T1000 (cell line): ENCODE data around the gene IFFO2.
"Not testable (repeated sequence)": the region's sequence is repeated elsewhere in the genome, so short reads cannot be mapped to it uniquely, and the experiment has no call there.

Experiments used
- DNase-seq: peaks from one replicate; lab custom pipeline; 2025; ENCODE audit warnings: mixed read lengths; lab: John Stamatoyannopoulos, UW

Gene IFFO2

DNA sequence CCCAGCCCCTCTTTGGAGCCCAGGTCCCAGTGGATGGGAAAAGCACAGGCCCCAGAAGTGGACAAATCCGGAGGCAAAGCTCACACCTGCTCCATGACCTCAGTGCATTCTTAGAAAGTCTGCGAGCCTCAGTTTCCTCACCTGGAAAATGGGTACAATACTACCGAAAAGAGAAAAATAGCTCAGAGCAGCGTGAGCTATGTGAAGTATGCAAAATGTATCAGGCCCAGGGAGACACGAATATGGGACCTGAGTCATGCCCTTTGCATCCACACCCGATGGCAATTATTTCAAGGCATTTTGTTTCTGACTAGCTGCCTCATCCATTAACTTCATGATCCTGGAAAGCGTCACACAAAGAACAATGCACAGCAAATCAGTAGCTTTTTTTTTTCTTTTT is 63.4 kb downstream of the IFFO2 start:
- DNase-seq: no peak

DNA sequence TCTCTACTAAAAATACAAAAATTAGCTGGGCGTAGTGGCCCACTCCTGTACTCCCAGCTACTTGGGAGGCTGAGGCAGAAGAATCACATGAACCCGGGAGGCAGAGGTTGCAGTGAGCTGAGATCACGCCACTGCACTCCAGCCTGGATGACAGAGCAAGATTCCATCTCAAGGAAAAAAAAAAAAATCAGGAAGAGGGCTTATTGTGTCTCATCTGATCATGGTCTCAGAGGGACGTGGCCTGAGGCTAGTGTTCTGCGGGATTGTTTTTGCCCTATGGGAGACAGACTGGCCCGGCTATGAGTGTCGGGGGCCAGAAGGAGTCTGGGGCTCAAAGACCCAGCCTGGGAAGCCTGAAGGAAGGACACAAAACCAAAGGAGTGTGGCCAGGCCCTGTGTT is 64.6 kb downstream of the IFFO2 start:
- DNase-seq: not testable (repeated sequence)

DNA sequence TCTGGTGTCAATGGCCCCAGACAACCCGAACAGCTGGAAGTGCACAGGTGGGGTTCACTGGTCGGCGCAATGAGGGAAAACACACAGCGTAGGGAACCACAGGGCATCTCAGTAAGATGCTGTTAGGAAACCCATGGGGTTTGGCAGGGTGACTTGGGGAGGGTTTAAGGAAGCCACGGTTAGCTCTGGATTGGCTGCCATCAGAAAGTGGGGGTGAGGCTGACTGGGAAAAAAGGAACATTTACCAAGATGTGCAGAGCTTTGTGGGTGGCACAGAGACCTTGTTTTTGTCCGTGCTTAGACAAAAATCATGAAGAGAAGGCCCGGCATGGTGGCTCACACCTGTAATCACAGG is 65.1 kb downstream of the IFFO2 start:
- no peak for DNase-seq

DNA sequence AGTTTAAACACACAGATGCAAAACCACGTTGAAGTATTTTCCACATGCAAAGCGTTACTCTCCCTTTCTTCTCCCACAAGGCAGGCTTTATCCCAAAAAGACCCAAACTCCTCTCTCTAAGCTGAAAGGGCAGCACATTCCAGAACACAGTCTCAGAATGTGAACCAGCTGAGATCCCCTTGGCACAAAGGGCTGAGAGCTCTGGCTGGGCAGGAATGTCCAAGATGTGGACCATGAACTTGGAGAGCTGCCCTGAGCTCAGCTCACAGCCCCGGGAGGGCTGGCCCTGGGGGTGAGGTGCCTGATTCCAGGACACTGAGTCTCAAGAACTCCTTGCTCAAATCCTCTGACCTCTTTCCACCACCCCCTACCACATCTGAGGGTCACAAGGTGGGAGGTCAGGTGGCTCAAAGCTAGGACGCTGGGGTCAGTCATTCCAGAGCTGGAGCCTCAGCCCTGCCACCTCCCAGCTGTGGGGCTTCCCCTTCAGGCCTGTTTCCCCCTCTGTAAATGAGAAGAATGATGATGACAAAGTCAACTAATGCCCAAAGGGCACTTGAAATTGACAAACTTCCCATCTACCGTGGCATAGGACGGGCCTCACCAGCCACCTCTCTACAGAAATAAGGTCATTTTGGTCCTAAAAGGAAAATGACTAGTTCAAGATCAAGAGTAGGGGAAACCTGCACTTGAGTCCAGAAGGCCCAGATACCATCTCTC is 65.6 kb downstream of the IFFO2 start:
- DNase-seq: no peak

DNA sequence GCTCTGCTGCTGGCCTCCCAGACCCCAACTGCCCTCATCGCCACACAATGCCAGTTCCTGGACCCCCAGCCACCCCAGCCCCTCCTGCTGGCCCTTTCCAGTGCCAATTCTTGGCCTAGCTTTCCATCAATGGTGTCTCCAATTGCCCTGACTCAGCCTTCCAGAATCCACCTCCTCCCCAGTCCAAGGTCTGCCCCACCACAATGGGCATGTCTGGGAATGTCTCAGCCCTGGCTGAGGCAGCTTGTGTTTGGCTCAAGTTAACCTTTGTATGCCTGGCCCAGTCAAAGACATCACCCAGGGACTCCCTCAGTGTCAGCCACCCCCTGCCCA is 70.5 kb downstream of the IFFO2 start:
- no peak for DNase-seq

DNA sequence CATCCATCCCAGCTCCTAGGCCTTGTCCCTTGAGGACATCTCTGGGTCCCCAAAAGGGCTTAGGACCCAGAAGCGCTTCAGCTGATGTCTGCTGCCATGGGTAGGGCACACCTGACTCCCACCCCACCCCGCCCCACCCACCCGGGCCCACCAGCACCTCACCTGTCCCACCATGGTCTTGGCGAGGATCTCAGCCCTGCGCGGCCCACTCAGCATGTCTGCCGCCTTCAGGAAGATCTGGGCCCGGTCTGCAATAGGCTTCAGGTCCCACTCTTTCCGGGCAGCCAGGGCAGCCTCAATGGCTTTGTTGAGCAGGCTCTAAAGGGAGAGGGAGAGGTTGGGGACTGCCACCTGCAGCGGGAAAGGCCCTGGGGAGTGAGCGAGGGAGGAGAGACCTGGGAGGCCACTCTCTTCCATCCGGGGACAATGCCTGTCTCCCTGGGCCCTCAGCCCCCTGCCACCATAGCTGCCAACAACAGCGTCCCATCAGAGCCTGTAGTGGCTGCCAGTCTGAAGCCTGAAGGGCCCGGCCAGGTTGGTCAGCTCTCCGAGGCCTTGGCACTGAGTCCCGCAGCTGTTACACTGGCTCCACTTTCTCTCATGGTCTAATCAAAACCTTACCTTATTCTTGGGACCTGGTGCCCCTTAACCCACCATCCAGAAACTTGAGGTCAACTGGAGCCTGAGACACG is 71.0 kb downstream of the IFFO2 start:
- no peak for DNase-seq

DNA sequence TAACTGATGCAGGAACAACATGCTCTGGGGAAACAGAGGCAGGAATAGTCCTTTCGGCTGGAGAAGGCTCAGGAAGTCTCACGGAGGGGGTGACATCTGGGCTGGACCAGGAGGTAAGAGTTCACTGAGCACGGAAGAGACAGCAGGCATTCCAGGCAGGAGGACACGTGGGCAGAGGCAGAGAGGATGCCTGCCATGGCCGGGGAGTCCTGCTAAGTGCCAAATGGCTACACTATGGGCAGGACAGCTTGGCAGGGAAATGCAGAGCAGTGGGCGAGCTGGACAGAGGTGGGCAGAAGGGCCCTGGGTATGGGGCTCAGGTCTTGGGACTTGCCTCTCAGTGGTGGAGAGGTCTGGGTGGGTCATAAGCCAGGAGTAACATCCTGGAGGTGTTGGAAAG is 71.7 kb downstream of the IFFO2 start:
- DNase-seq: no peak

DNA sequence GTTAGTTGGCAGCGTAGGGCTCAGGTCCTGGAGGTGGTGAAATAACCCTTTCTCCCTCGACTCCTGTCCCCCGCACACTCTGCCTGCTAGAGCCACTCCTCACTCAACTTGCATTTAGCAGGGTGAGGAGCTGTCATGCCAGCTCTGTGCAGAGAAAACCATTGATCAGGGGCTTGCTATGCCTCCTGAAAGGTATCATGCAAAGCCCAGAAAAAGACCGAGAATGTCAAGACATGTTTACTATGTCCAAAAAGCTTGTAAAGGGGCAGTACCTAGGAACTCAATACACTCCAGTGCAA is 72.1 kb downstream of the IFFO2 start:
- DNase-seq: no peak

DNA sequence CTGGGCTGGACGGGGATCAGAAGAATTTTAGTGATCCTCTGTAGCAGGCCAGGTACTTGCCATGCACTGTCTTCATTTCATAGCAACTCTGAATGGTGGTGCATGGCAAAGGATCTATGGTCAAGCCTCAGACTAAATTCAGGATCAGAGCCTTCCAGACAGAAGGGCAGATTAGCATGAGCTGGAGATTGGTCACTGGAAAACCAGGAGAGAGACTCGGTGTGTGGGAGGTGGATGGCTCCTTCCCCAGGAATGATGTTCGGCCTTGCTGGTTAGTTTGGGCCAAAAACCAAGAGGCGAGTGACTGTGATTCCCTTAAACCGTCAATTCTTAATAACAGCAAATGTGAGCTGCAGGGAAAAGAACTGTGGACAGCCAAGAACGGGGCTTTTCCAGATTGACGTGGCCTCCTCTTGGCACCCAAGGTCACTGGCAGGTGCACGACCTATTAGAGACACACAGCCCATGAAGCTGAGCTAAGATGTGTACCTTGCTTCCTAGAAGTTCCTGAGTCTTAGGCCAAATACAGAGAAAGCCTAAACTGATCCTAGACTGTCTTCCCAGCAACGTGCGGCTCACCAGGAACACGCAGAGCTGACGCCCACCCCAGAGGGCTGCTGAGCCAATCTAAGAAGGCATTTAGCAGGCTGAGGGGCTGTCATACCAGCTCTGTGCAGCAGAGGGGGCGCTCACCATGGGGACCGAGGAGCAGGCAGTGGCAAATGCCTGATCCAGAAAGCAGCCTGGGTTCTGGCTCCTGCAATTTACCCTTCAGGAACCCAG is 72.6 kb downstream of the IFFO2 start:
- DNase-seq: peak; percentile 63

DNA sequence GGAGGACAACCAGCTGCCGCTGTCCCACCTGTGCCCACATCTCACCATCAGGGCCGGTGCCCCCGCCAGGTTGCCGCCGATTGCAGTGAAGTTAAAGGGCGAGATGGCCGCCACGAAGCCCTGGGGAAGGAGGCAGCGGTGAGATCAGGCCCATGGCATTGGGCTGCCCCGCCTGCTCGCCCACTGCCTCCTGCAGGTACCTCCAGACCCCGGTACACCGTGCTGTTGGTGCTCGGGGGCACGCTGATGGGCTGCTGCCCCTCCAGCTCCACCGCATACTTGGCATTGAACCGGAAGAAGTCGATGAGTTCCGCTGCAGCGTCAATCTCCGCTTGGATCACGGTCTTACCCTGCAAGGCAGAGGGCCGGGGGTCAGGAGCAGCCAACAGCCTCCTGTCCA is 73.4 kb downstream of the IFFO2 start:
- no peak for DNase-seq

DNA sequence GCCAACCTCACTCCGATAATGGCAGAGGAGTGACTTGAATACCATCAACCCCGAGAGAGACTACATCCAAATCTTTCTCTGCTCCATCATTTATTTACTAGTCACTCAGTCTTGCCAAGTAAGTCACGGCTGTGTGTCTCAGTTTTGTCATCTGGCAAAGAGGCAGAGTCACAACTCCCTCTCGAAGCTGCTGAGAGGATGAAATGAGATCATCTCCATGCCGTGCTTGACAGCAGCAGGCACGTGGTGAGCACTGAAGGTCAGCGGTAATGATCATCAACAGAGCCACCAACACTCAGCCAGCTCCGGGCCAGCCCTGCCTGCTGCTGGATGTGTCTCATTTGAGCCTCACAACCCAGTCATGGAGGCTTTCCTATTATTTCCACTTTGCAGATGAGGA is 74.0 kb downstream of the IFFO2 start:
- DNase-seq: no peak

DNA sequence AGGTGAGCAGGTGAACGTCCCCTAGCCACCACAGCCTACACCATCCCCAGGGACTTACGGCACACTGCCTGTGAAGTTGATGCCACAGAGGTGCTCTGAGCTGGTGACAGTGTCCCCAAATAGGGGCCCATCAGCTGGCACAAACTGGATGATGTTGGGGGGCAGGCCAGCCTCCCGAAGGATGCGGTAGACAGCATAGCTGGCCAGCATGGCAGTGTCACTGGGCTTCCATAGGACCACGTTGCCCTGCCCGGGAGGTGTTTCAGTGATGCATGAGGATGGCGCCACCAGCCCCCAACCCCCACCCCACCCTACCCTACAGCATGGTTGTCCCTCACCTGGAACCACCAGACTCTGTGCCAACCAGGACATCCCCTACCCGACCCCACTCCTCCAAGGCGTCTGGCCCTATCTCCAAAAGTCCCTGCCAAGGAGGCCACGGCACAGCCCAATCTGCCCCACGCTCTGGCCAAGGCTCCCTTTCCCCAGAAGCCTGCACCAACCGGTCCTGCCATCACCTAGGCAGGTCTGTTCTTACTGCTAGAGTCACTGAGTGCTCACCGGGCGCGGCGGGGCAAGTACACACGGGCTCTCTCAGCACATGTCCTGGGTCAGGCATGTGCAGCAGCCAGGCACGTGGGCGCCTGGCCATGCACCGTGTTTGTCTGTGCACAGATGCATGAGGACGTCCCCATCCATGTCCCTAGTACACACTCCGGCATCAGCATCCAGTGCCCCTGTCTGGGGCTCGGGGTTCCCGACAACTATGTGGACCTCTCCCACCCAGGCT is 74.6 kb downstream of the IFFO2 start:
- DNase-seq: no peak

DNA sequence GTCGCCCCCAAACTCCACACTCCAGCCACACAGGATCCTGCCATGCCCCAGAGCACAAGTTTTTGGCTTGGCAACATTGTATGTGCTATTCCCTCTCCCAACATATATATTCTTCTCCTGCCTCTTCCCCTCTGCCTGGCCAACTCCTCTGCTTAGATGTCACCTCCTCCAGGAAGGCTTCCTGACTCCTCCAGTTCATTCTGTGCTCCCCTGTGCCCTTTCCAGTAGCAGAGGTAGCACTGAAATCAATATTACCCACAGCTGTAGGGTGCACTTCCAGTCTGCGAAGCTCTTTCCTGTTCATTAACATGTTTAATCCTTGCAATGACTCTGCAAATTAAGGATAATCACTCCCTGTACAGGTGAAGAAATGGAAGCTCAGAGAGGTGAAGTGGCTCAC is 75.3 kb downstream of the IFFO2 start:
- no peak for DNase-seq

DNA sequence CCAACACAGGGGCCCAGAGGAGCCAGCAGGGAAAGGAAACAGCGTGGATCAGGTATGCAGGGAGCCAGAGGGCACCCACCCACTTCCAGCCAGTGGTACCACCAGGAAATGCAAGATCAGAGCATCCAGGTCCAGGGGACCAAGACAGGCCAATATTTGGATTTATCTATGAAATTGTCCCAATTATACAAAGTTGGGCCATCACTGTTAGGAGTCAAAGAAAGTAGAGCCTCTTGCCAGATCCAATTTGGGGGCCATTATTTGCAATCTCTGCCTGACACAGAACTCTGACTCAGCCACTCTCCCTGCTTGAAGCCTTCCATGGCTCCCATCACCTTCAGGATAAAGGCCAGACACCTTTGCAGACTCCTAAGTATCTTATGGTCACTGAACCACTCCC is 75.9 kb downstream of the IFFO2 start:
- DNase-seq: no peak

DNA sequence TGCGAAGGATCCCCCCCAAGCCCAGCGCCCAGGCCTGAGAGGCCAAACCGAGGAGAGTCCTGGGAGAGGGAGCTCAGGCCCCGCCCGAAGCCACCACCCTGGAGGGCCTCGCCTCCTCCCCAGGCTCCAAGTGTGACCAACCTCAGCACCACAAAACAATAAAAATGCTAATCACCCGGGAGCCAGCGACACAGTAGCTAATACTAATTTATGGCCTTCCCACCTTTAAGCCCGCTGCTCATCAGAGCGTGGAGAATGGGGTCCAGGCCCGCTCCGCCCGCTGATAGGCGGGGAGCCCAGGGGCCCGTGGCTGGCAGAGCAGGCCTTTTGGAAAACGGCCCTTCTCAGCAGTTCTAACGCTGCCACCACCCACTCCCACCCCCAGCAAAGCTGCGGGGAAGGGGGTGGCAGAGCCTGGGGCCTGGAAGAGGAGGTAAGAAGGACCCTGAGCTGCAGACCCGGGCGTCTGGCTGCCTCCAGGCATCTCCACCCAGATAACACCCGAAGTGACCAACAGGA is 76.6 kb downstream of the IFFO2 start:
- no peak for DNase-seq

DNA sequence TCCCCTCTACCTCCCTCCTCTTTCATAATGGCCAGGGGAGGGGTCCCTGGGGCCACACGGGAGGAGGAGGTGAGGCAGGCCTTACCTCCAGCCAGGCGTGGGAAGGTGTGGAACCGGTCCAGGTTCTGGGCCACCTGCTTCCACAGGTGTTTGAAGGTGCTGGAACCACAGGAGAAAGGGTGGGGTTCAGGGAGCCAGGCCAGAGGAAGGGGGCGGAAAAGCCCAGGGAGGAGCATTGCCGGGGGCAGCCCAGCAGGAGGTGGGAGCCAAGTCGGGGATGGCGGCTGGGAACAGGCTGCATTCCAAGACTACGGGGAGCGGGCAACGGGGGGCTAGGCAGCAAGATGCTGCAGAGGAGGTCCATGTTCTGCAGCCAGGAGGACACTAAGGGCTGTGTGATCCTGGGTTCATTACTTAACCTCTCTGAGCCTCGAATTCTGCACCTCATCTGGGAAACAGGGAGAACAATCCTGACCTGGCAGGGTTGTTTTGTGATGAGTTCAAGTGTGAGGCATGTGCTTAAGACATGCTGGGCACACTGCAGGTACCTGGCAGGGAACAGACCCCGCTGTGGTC is 77.2 kb downstream of the IFFO2 start:
- no peak for DNase-seq

DNA sequence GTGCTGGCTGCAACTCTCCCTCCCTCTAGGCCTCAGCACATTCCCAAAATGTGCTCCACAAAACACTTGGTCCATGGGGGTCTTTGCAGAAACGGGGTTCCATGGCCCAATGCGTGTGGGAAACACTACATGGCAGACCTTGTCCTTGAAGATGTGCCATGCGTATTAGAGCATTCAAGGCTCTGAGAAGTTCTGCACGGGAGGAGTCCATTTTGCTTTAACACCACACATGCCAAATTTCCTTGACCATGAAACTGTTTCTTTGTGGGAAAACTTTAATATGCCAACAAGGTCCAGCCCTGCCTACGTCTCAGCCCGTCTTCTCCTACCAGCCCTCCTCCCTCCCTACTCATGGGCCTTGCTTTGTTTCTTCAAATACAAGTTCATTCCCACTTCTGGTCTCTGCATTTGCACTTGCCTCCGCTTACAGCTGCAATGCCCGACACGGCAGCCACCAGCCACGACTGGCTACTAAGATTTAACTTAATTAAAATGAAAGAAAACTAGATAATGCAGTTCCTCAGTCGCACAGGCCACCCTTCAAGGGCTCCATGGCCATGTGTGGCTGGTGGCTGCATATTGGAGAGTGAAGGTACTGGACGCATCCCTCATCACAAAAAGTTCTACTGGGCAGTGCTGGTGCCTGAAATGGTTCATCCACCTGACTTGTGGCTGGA is 77.8 kb downstream of the IFFO2 start:
- DNase-seq: no peak

DNA sequence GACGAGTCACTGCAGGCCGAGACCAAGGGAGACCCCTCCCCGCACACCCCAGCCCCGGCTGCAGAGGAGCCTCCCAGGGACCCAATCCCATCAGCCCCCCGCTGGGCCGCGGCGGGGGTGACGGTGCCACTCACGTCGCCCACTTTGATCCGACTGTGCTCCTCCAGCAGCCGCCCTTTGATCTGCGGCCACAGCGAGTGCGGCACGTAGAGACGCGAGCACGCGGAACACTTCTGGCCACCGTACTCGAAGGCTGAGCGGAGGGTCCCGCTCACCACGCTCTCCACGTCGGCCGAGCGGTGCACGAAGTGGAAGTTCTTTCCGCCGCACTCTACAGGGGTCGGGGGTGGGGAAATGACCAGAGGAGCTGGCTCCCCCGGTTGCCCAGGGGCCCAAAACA is 79.2 kb downstream of the IFFO2 start:
- no peak for DNase-seq

DNA sequence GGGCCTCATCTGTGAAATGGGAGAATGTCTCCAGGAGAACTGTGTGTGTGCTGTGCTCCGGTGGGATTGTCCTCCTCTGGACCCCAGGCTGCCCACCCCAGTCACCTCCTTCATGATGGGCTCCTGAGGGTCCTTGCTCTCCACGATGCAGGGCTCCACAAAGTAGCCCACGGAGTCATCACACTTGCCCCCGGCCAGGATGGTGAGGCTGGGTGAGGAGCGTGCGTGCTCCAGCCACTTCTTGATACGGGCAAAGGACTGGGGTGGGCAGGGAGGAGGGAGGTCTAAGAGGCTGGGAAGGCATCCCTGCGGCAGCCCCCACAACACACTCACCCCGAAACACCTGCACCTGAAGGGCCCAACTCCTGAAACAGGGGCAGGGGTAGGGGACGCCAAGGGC is 80.3 kb downstream of the IFFO2 start:
- no peak for DNase-seq

DNA sequence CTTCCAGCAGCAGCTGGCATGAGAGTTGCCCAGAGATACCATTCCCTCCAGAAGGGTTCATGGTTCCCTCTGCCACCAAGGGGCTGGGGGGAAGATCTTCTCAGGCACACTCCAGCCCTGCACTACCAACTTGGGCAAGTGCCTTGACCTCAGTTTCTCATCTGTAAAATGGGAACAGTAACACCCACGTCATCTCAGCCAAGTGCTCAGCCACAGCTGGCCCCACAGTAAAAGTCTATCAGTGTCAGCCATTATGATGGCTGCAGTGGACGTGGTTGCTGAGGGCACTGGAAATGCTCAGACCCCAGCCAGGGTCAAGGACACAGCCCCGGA is 80.7 kb downstream of the IFFO2 start:
- DNase-seq: no peak

DNA sequence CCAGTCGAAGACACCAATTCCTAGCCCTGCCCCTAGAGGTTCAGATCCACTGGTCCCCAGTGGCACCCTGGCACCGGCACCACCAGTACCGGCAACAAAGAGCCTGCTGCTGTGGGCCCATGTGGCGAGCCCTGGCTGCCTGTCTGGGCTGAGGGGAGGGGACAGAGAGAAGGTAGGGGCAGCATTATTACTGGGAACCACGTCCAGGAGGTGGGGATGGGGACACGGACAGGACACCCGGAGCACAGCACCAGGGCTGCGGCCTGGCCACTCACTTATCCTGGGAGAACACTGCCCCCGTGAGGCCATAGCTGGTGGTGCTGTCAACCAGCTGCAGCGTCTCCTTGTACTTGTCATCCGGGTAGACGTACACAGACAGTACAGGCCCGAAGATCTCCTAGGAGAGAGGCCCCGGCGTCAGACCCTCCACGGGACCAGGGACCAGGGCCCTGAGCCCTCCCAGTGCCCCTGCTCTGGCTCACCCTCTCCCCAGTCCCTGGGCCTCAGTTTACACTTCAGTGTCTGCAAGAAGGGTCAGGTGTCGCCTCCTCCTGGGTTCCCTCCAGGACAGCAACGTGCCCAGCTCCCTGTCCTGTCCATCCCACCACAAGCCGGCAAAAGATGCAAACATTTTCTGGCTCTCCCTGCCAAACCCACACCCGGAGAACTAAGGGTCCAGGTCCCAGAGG is 81.2 kb downstream of the IFFO2 start:
- DNase-seq: peak; percentile 40
